ENCODE results near the gene ZNF536.

The ZNF536 gene

GRCh38 chr19:30327331-30327730, 44.9 kb upstream of the ZNF536 start:
- TF ChIP-seq, protein P1, sequence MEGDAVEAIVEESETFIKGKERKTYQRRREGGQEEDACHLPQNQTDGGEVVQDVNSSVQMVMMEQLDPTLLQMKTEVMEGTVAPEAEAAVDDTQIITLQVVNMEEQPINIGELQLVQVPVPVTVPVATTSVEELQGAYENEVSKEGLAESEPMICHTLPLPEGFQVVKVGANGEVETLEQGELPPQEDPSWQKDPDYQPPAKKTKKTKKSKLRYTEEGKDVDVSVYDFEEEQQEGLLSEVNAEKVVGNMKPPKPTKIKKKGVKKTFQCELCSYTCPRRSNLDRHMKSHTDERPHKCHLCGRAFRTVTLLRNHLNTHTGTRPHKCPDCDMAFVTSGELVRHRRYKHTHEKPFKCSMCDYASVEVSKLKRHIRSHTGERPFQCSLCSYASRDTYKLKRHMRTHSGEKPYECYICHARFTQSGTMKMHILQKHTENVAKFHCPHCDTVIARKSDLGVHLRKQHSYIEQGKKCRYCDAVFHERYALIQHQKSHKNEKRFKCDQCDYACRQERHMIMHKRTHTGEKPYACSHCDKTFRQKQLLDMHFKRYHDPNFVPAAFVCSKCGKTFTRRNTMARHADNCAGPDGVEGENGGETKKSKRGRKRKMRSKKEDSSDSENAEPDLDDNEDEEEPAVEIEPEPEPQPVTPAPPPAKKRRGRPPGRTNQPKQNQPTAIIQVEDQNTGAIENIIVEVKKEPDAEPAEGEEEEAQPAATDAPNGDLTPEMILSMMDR (IDR thresholded peaks at IDR 0.05; ENCODE audit: control extremely low read depth, extremely low read depth, low read depth, missing control alignments) = no peak
- POLR2A ChIA-PET = no interaction called here
- no peak for DNase-seq (ENCODE audit: extremely low spot score)
- CTCF ChIA-PET = no interaction called here

GRCh38 chr19:30328096-30328495, 44.1 kb upstream of the ZNF536 start:
- CTCF ChIA-PET = no interaction called here
- no peak for DNase-seq (ENCODE audit: extremely low spot score)
- TF ChIP-seq, protein P1 (IDR thresholded peaks at IDR 0.05; ENCODE audit: control extremely low read depth, extremely low read depth, low read depth, missing control alignments) = no peak
- POLR2A ChIA-PET = no interaction called here

DNA sequence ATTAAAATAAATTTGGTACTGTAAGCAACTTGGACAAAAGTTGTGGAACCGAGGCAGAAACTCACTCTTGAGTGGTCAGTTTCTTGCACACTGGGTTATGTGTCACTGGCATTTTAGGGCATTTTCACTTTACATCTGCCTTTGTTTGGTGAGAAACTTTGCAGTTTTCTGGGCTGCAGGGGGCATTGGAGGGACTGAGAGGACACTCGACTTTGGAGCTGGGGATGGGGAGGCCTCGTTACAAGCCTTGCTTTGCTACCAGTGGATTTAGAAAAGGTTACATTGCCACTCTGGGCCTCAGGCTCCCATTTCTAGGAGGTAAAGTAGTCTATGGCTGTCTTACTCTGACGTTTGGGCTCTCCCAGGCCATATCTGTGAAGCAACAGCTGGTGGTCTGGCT, 41.9 kb upstream of the ZNF536 start:
- TF ChIP-seq, protein P1 (IDR thresholded peaks at IDR 0.05; ENCODE audit: control extremely low read depth, extremely low read depth, low read depth, missing control alignments) = no peak
- no peak for DNase-seq (ENCODE audit: extremely low spot score)
- POLR2A ChIA-PET = no interaction called here
- CTCF ChIA-PET = no interaction called here

- ChIA-PET POLR2A (no interaction called here), CTCF (no interaction called here)
- DNase-seq (ENCODE audit: extremely low spot score) = no peak
- TF ChIP-seq, protein P1 (IDR thresholded peaks at IDR 0.05; ENCODE audit: control extremely low read depth, extremely low read depth, low read depth, missing control alignments) = no peak
These were observed 39.5 kb upstream of the ZNF536 start for GRCh38 chr19:30332445-30333234.

- TF ChIP-seq, protein P1 (IDR thresholded peaks at IDR 0.05; ENCODE audit: control extremely low read depth, extremely low read depth, low read depth, missing control alignments) = no peak
- ChIA-PET POLR2A (no interaction called here), CTCF (no interaction called here)
- no peak for DNase-seq (ENCODE audit: extremely low spot score)
These were observed 38.7 kb upstream of the ZNF536 start for GRCh38 chr19:30333291-30334065.

DNA sequence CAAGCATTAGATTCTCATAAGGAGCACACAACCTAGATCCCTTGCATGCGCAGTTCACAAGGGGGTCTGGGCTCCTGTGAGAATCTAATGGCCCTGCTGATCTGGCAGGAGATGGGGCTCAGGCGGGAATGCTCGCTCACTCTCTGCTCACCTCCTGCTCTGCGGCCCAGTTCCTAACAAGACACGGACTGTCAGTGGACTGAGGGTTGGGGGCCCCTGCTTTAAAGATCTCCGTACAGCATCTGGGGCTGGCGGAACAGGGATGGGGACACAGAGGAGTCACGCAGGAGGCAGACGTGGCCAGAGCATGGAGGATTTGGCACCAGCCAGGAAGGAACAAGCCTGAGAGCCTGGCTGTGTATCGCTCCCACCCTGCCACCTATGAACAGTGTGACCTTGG, 37.3 kb upstream of the ZNF536 start:
- POLR2A ChIA-PET = no interaction called here
- TF ChIP-seq, protein P1 (IDR thresholded peaks at IDR 0.05; ENCODE audit: control extremely low read depth, extremely low read depth, low read depth, missing control alignments) = no peak
- no peak for DNase-seq (ENCODE audit: extremely low spot score)
- CTCF ChIA-PET = no interaction called here
